Neuronal stem cell (in vitro differentiated cells): ENCODE data around the gene SEMA3F.

ENCODE experiments used
- DNase-seq: peaks from one replicate; pipeline ENCODE4 v3.0.0-alpha.2; 2013; ENCODE audit warnings: low spot score
- H2AFZ ChIP-seq: one replicate; pipeline ENCODE4 v1.6.1; 2013; ENCODE audit warnings: mild to moderate bottlenecking, low read length, inconsistent platforms
- H2AK5ac ChIP-seq: 2 replicates; pipeline ENCODE4 v1.6.1; 2013; ENCODE audit warnings: low read depth, mild to moderate bottlenecking, inconsistent platforms, low read length, moderate library complexity, mixed read lengths
- H2BK120ac ChIP-seq: 2 replicates; pipeline ENCODE4 v1.6.1; 2013; ENCODE audit warnings: low read depth, mild to moderate bottlenecking, inconsistent platforms, low read length, moderate library complexity, mixed read lengths
- H2BK12ac ChIP-seq: one replicate; pipeline ENCODE4 v1.6.1; 2013; ENCODE audit warnings: low read length, inconsistent platforms
- H2BK15ac ChIP-seq: 2 replicates; pipeline ENCODE4 v1.6.1; 2013; ENCODE audit warnings: mild to moderate bottlenecking, low read length, inconsistent platforms, mixed read lengths
- H2BK5ac ChIP-seq: one replicate; pipeline ENCODE4 v1.6.1; 2013; ENCODE audit warnings: inconsistent platforms, mild to moderate bottlenecking, low read length, moderate library complexity
- H3K14ac ChIP-seq: one replicate; pipeline ENCODE4 v1.6.1; 2013; ENCODE audit warnings: low read length, inconsistent platforms
- H3K18ac ChIP-seq: 2 replicates; pipeline ENCODE4 v1.6.1; 2013; ENCODE audit warnings: low read length, inconsistent platforms
- H3K23ac ChIP-seq: 2 replicates; pipeline ENCODE4 v1.6.1; 2013; ENCODE audit warnings: low read depth, mild to moderate bottlenecking, mixed read lengths, low read length, inconsistent platforms; ENCODE audit not compliant: poor library complexity
- H3K27ac ChIP-seq: replicated peaks from 3 replicates; pipeline ENCODE4 v1.5.1; 2013; ENCODE audit warnings: low read length, inconsistent platforms
- H3K27me3 ChIP-seq, 3 experiments: 2 replicates each; pipeline ENCODE4 v1.6.1; 2013; ENCODE audit warnings: low read length in 3 of 3, mild to moderate bottlenecking in 2 of 3, inconsistent platforms in 1 of 3, low read depth in 1 of 3, mixed read lengths in 1 of 3, moderate library complexity in 1 of 3; ENCODE audit not compliant: control insufficient read depth in 3 of 3, insufficient read depth in 3 of 3
- H3K36me3 ChIP-seq, 2 donors: replicated peaks in 1 of 2; 2 replicates each; pipeline ENCODE4 v1.6.1; 2013; ENCODE audit warnings: low read length in 2 of 2; ENCODE audit not compliant: control insufficient read depth in 2 of 2, insufficient read depth in 2 of 2
- H3K4ac ChIP-seq: 2 replicates; pipeline ENCODE4 v1.6.1; 2013; ENCODE audit warnings: inconsistent platforms, mild to moderate bottlenecking, low read length, moderate library complexity
- H3K4me1 ChIP-seq, 2 donors: 1 replicate in 1 of 2; 2 replicates in 1 of 2; pipeline ENCODE4 v1.6.1; 2013; ENCODE audit warnings: low read length in 2 of 2, low read depth in 1 of 2; ENCODE audit not compliant: control insufficient read depth in 2 of 2, insufficient read depth in 1 of 2
- H3K4me2 ChIP-seq: one replicate; pipeline ENCODE4 v1.6.1; 2013; ENCODE audit warnings: mild to moderate bottlenecking, low read length, inconsistent platforms; ENCODE audit not compliant: insufficient read depth, poor library complexity, severe bottlenecking
- H3K4me3 ChIP-seq, 2 donors: 2 replicates each; pipeline ENCODE4 v1.5.1; 2013; ENCODE audit warnings: low read length in 2 of 2, mild to moderate bottlenecking in 2 of 2, inconsistent platforms in 1 of 2, moderate library complexity in 1 of 2
- H3K79me1 ChIP-seq: one replicate; pipeline ENCODE4 v1.6.1; 2013; ENCODE audit warnings: low read depth, mild to moderate bottlenecking, inconsistent platforms, low read length, moderate library complexity
- H3K9ac ChIP-seq: one replicate; pipeline ENCODE4 v1.6.1; 2013; ENCODE audit warnings: mild to moderate bottlenecking, low read depth, low read length, inconsistent platforms; ENCODE audit not compliant: poor library complexity
- H3K9me3 ChIP-seq, 2 donors: replicated peaks in 1 of 2; 2 replicates each; pipeline versions ENCODE3 to v1.6.1; 2013; ENCODE audit warnings: low read length in 2 of 2, mild to moderate bottlenecking in 2 of 2, inconsistent platforms in 1 of 2, low read depth in 1 of 2, mixed read lengths in 1 of 2, moderate library complexity in 1 of 2; ENCODE audit not compliant: control insufficient read depth in 2 of 2, insufficient read depth in 1 of 2
- H4K8ac ChIP-seq: one replicate; pipeline ENCODE4 v1.6.1; 2013; ENCODE audit warnings: low read depth, mild to moderate bottlenecking, inconsistent platforms, low read length, moderate library complexity
- H4K91ac ChIP-seq: one replicate; pipeline ENCODE4 v1.6.1; 2013; ENCODE audit warnings: low read length, low read depth, mild to moderate bottlenecking, inconsistent platforms; ENCODE audit not compliant: poor library complexity
- WGBS, 2 donors: extraction: QIAGEN DNeasy Blood & Tissue Kit; methylation state at CpG; one replicate each; pipeline ENCODE4 v1.1.7; 2013; ENCODE audit warnings: missing lambda C conversion rate in 2 of 2, mixed read lengths in 1 of 2; ENCODE audit not compliant: insufficient read length in 2 of 2, insufficient replicate concordance in 1 of 2; ENCODE audit errors: extremely low coverage in 2 of 2; 5-methylcytosine and 5-hydroxymethylcytosine counted together

Gene SEMA3F

GRCh38 chr3:50162034-50162883 lies 7.1 kb downstream of the SEMA3F start:
- H2BK12ac ChIP-seq: no peak overlapping the region
- no peak overlapping the region for H3K27ac ChIP-seq
- DNase-seq: no peak
- no CpG with 5 or more reads among the region's 5 CpGs for WGBS, 2 donors
- H4K8ac ChIP-seq: no peak overlapping the region
- H3K18ac ChIP-seq: no peak overlapping the region
- no peak overlapping the region for H2BK5ac ChIP-seq
- H3K23ac ChIP-seq: no peak overlapping the region
- H2AK5ac ChIP-seq: no peak overlapping the region
- peaks cover 0 to 61% (median 0%) of the 10 kb centered on the region in 3 experiments for H3K27me3 ChIP-seq
- no peak overlapping the region for H3K4ac ChIP-seq
- no peak overlapping the region for H3K4me3 ChIP-seq
- peaks cover 25 to 57% of the 10 kb centered on the region in 2 donors for H3K4me1 ChIP-seq
- no peak overlapping the region for H2AFZ ChIP-seq
- no peak overlapping the region for H2BK120ac ChIP-seq
- no peak overlapping the region for H3K9ac ChIP-seq
- no peak overlapping the region for H3K4me2 ChIP-seq
- no peak overlapping the region for H2BK15ac ChIP-seq
- H3K36me3 ChIP-seq: peaks cover 0 to 51% of the 10 kb centered on the region in 2 donors
- no peak overlapping the region for H3K14ac ChIP-seq
- H3K9me3 ChIP-seq: no peaks in the 10 kb centered on the region
- H3K79me1 ChIP-seq: peaks cover 33% of the 10 kb centered on the region
- no peak overlapping the region for H4K91ac ChIP-seq

GRCh38 chr3:50163572-50164455 lies 8.7 kb downstream of the SEMA3F start:
- H2BK15ac ChIP-seq: no peak overlapping the region
- H2BK12ac ChIP-seq: peak overlapping the region; percentile 19
- no peak overlapping the region for H3K23ac ChIP-seq
- H4K8ac ChIP-seq: no peak overlapping the region
- H2BK120ac ChIP-seq: no peak overlapping the region
- H3K9ac ChIP-seq: no peak overlapping the region
- H3K27ac ChIP-seq: no peak overlapping the region
- no peak overlapping the region for H3K4me2 ChIP-seq
- H2AK5ac ChIP-seq: peak overlapping the region; percentile 76
- peaks cover 0 to 45% (median 0%) of the 10 kb centered on the region in 3 experiments for H3K27me3 ChIP-seq
- no peaks in the 10 kb centered on the region for H3K9me3 ChIP-seq
- no peak overlapping the region for H2AFZ ChIP-seq
- no peak overlapping the region for H4K91ac ChIP-seq
- H2BK5ac ChIP-seq: no peak overlapping the region
- no peak for DNase-seq
- peaks cover 30 to 54% of the 10 kb centered on the region in 2 donors for H3K4me1 ChIP-seq
- peaks cover 22% of the 10 kb centered on the region for H3K79me1 ChIP-seq
- no CpG with 5 or more reads among the region's 8 CpGs for WGBS, 2 donors
- peak overlapping the region; percentile 67 for H3K18ac ChIP-seq
- H3K14ac ChIP-seq: peak overlapping the region; percentile 14
- peak overlapping the region; percentile 24 for H3K4ac ChIP-seq
- no peak overlapping the region for H3K4me3 ChIP-seq
- peaks cover 0 to 44% of the 10 kb centered on the region in 2 donors for H3K36me3 ChIP-seq

- DNase-seq: no peak
- H3K9me3 ChIP-seq: no peaks in the 10 kb centered on the region
These were observed 9.4 kb downstream of the SEMA3F start for GRCh38 chr3:50164481-50164880.

More at GRCh38 chr3:50164481-50164880, 9.4 kb downstream of the SEMA3F start:
- no peak overlapping the region for H3K18ac ChIP-seq
- H3K79me1 ChIP-seq: peaks cover 19% of the 10 kb centered on the region
- no peak overlapping the region for H3K4ac ChIP-seq
- H3K36me3 ChIP-seq: peaks cover 0 to 44% of the 10 kb centered on the region in 2 donors
- no peak overlapping the region for H3K23ac ChIP-seq
- no peak overlapping the region for H2BK120ac ChIP-seq
- H3K4me1 ChIP-seq: peaks cover 37 to 52% of the 10 kb centered on the region in 2 donors
- no peak overlapping the region for H3K9ac ChIP-seq
- no peak overlapping the region for H3K27ac ChIP-seq
- H2BK5ac ChIP-seq: no peak overlapping the region
- H4K8ac ChIP-seq: no peak overlapping the region
- no peak overlapping the region for H2AFZ ChIP-seq
- no peak overlapping the region for H3K14ac ChIP-seq
- H2BK15ac ChIP-seq: no peak overlapping the region
- WGBS, 2 donors: no CpG with 5 or more reads among the region's 1 CpG
- no peak overlapping the region for H4K91ac ChIP-seq
- no peak overlapping the region for H2BK12ac ChIP-seq
- peaks cover 0 to 39% (median 0%) of the 10 kb centered on the region in 3 experiments for H3K27me3 ChIP-seq
- no peak overlapping the region for H3K4me3 ChIP-seq
- no peak overlapping the region for H3K4me2 ChIP-seq
- H2AK5ac ChIP-seq: no peak overlapping the region
